WTC11 (cell line): Measurements from ENCODE around the gene DMBX1. TPM values are rescaled to one million over a fixed set of nuclear protein-coding genes. Genes with fewer than 3 reads are reported as not detected.

Experiments used
- ATAC-seq: fragments of 200-7000 bp; cut with Tn5 transposase; 2 replicates; pipeline ENCODE4 v1.10.0; 2021; ENCODE audit warnings: mild to moderate bottlenecking, moderate library complexity
- CTCF ChIA-PET: fragments of 300-600 bp; sonication (Branson Sonifier 250); formaldehyde crosslinking; loops from one replicate; lab custom pipeline; 2021; ENCODE audit warnings: antibody characterized with exemption; lab: Charles Lee
- POLR2A ChIA-PET: fragments of 350-600 bp; sonication (Branson Sonifier 250); formaldehyde crosslinking; loops from one replicate; lab custom pipeline; 2021; ENCODE audit warnings: antibody characterized with exemption; lab: Charles Lee
- DNase-seq: peaks from one replicate; pipeline ENCODE4 v3.0.0; 2021; ENCODE audit warnings: low spot score
- H3K27ac Mint-ChIP-seq: 2 replicates; pipeline ENCODE4 v1.8.0; 2021; ENCODE audit warnings: mixed read lengths
- H3K27me3 Mint-ChIP-seq: 2 replicates; pipeline ENCODE4 v1.8.0; 2021; ENCODE audit warnings: low read depth, mild to moderate bottlenecking, moderate library complexity, mixed read lengths
- H3K36me3 Mint-ChIP-seq: 2 replicates; pipeline ENCODE4 v1.8.0; 2021; ENCODE audit warnings: mixed read lengths
- H3K4me1 Mint-ChIP-seq: 2 replicates; pipeline ENCODE4 v1.8.0; 2022; ENCODE audit warnings: mixed read lengths
- H3K4me3 Mint-ChIP-seq: 2 replicates; pipeline ENCODE4 v1.8.0; 2021; ENCODE audit warnings: mild to moderate bottlenecking, moderate library complexity, mixed read lengths
- H3K9me3 Mint-ChIP-seq: 2 replicates; pipeline ENCODE4 v1.8.0; 2021; ENCODE audit warnings: mixed read lengths
- CTCF ChIP-seq: fragments of 200-600 bp; IDR thresholded peaks from 2 replicates; pipeline ENCODE4 v1.8.0; 2022; ENCODE audit warnings: antibody characterized with exemption
- FOXK1 ChIP-seq: sonication (generic); formaldehyde crosslinking; IDR thresholded peaks from 2 replicates; pipeline ENCODE4 v1.8.0; 2022; ENCODE audit warnings: mild to moderate bottlenecking, moderate library complexity, missing genetic modification reagents
- FOXP1 ChIP-seq: sonication (generic); formaldehyde crosslinking; IDR thresholded peaks from 2 replicates; pipeline ENCODE4 v1.8.0; 2022; ENCODE audit warnings: missing genetic modification reagents, mild to moderate bottlenecking, moderate library complexity, borderline replicate concordance
- FOXP4 ChIP-seq: sonication (generic); formaldehyde crosslinking; IDR thresholded peaks from 2 replicates; pipeline ENCODE4 v1.8.0; 2022; ENCODE audit warnings: mild to moderate bottlenecking, missing genetic modification reagents
- GABPB1 ChIP-seq: sonication (generic); formaldehyde crosslinking; IDR thresholded peaks from 2 replicates; pipeline ENCODE4 v1.8.1; 2023; ENCODE audit warnings: mild to moderate bottlenecking, missing genetic modification reagents
- GRHL2 ChIP-seq: fragments of 250-450 bp; sonication (Bioruptor Pico); IDR thresholded peaks from 2 replicates; pipeline ENCODE4 v1.8.0; 2022; ENCODE audit warnings: mild to moderate bottlenecking, moderate library complexity; ENCODE audit not compliant: insufficient replicate concordance, severe bottlenecking
- HMGA2 ChIP-seq: fragments of 250-450 bp; sonication (Bioruptor Pico); IDR thresholded peaks from 2 replicates; pipeline ENCODE4 v1.4.0; 2021; ENCODE audit warnings: mild to moderate bottlenecking, moderate library complexity
- HMGXB4 ChIP-seq: sonication (generic); formaldehyde crosslinking; IDR thresholded peaks from 2 replicates; pipeline ENCODE4 v1.8.1; 2023; ENCODE audit warnings: mild to moderate bottlenecking, moderate library complexity, missing genetic modification reagents
- MAX ChIP-seq: sonication (generic); formaldehyde crosslinking; IDR thresholded peaks from 2 replicates; pipeline ENCODE4 v1.8.0; 2022; ENCODE audit warnings: mild to moderate bottlenecking, missing genetic modification reagents
- MXD4 ChIP-seq: fragments of 250-450 bp; sonication (Bioruptor Pico); IDR thresholded peaks from 2 replicates; pipeline ENCODE4 v1.8.0; 2021; ENCODE audit warnings: mild to moderate bottlenecking, moderate library complexity, borderline replicate concordance
- PRDM15 ChIP-seq: sonication (generic); formaldehyde crosslinking; IDR thresholded peaks from 2 replicates; pipeline ENCODE4 v1.8.0; 2022; ENCODE audit warnings: missing genetic modification reagents
- PRRX2 ChIP-seq: fragments of 250-450 bp; sonication (Bioruptor Pico); IDR thresholded peaks from 2 replicates; pipeline ENCODE4 v1.8.0; 2021; ENCODE audit warnings: mild to moderate bottlenecking
- SMAD3 ChIP-seq: sonication (generic); formaldehyde crosslinking; IDR thresholded peaks from 2 replicates; pipeline ENCODE4 v1.8.0; 2022; ENCODE audit warnings: missing genetic modification reagents, mild to moderate bottlenecking, borderline replicate concordance
- TP53 ChIP-seq: sonication (generic); formaldehyde crosslinking; IDR thresholded peaks from 2 replicates; pipeline ENCODE4 v1.8.1; 2023; ENCODE audit warnings: mild to moderate bottlenecking, missing genetic modification reagents
- USF1 ChIP-seq: sonication (generic); formaldehyde crosslinking; IDR thresholded peaks from 2 replicates; pipeline ENCODE4 v1.8.0; 2022; ENCODE audit warnings: mild to moderate bottlenecking, missing genetic modification reagents
- ZBTB43 ChIP-seq: sonication (generic); formaldehyde crosslinking; IDR thresholded peaks from 2 replicates; pipeline ENCODE4 v1.8.1; 2023; ENCODE audit warnings: mild to moderate bottlenecking, missing genetic modification reagents
- ZMAT4 ChIP-seq: fragments of 250-450 bp; sonication (Bioruptor Pico); IDR thresholded peaks from 2 replicates; pipeline ENCODE4 v1.9.0; 2021; ENCODE audit warnings: mild to moderate bottlenecking
- ZNF219 ChIP-seq: sonication (generic); formaldehyde crosslinking; IDR thresholded peaks from 2 replicates; pipeline ENCODE4 v1.8.0; 2023; ENCODE audit warnings: missing genetic modification reagents, mild to moderate bottlenecking, borderline replicate concordance
- ZNF281 ChIP-seq: sonication (generic); formaldehyde crosslinking; IDR thresholded peaks from 2 replicates; pipeline ENCODE4 v1.8.0; 2023; ENCODE audit warnings: mild to moderate bottlenecking, missing genetic modification reagents
- ZNF396 ChIP-seq: fragments of 250-450 bp; sonication (Bioruptor Pico); IDR thresholded peaks from 2 replicates; pipeline ENCODE4 v1.8.0; 2021; ENCODE audit warnings: mild to moderate bottlenecking, moderate library complexity, borderline replicate concordance
- total RNA-seq: library from RNA; stranded (reverse); gene quantifications from 3 replicates; pipeline ENCODE4 v1.2.3, GENCODE V29; 2021

DMBX1 gene
- total RNA-seq, 1 experiment from 2014 or later = 3.7 TPM

- POLR2A ChIA-PET = interaction anchor here (1.5 kb wide), 1 partner anchor 84 kb away, joined by 5 read pairs; no protein-coding TSS in a partner anchor
- H3K36me3 Mint-ChIP-seq = no peaks in the 10 kb centered on the region
- peak overlapping the region; percentile 86 for H3K4me3 Mint-ChIP-seq
- H3K9me3 Mint-ChIP-seq = no peaks in the 10 kb centered on the region
- CTCF ChIA-PET = interaction anchor here (0.7 to 2.7 kb wide), 57 partner anchors 10 to 389 kb away, joined by 3 to 88 read pairs (median 5); partner anchors contain the start of genes DMBX1, KNCN, MKNK1 and MOB3C
- peak overlapping the region; percentile 96 for H3K27ac Mint-ChIP-seq
- peak; percentile 96 for DNase-seq
- H3K4me1 Mint-ChIP-seq = peaks cover 22% of the 10 kb centered on the region
- H3K27me3 Mint-ChIP-seq = peaks cover 51% of the 10 kb centered on the region
- ATAC-seq = peak; percentile 85
- TF ChIP-seq GRHL2 = no peak
- no peak for TF ChIP-seq ZNF219 (CRISPR knock-in tag)
- TF ChIP-seq USF1 = no peak
- TF ChIP-seq ZMAT4 (CRISPR knock-in tag) = no peak
- TF ChIP-seq MXD4 (CRISPR knock-in tag) = no peak
- TF ChIP-seq ZNF396 (CRISPR knock-in tag) = no peak
- no peak for TF ChIP-seq ZNF281 (CRISPR knock-in tag)
- TF ChIP-seq FOXK1 (CRISPR knock-in tag) = peak; percentile 30; the same call in 1 of the 2 replicates
- peak; percentile 92 for TF ChIP-seq HMGXB4
- peak; percentile 96 for TF ChIP-seq CTCF
- TF ChIP-seq FOXP1 (CRISPR knock-in tag) = no peak
- peak; percentile 94 for TF ChIP-seq MAX (CRISPR knock-in tag)
- TF ChIP-seq TP53 = no peak
- no peak for TF ChIP-seq HMGA2 (CRISPR knock-in tag)
- TF ChIP-seq SMAD3 (CRISPR knock-in tag) = no peak
- no peak for TF ChIP-seq PRRX2 (CRISPR knock-in tag)
- no peak for TF ChIP-seq ZBTB43 (CRISPR knock-in tag)
- TF ChIP-seq PRDM15 (CRISPR knock-in tag) = no peak; the same call in 1 of the 2 replicates
- TF ChIP-seq GABPB1 (CRISPR knock-in tag) = no peak
- no peak for TF ChIP-seq FOXP4
These were observed 47.1 kb upstream of the DMBX1 start for GRCh38 chr1:46442317-46443161.
